ENCODE results near the gene FAT2.
"Not testable (repeated sequence)": the region's sequence is repeated elsewhere in the genome, so short reads cannot be mapped to it uniquely, and the experiment has no call there.

FAT2 gene

DNA sequence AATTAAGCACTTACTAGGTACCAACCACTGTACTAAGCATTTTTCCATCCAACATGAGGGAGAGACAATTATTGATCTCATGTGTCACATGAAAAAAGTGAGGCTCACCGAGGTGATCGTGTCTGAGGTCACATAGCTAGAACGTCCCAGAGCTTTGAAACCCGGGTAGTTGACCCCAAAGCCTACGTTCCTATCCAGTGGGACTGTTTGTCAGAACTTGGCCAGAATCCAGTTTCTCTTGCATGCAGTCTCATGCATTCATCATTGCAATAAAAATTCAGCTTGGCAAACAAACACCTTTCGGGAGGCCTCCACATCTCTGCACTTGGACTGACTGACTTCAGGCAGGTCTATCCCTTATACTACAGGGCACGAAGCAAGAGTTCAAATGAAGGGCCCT lies 23.4 kb upstream of the FAT2 start:
- DNase-seq (ENCODE audit: low read depth): no peak

DNA sequence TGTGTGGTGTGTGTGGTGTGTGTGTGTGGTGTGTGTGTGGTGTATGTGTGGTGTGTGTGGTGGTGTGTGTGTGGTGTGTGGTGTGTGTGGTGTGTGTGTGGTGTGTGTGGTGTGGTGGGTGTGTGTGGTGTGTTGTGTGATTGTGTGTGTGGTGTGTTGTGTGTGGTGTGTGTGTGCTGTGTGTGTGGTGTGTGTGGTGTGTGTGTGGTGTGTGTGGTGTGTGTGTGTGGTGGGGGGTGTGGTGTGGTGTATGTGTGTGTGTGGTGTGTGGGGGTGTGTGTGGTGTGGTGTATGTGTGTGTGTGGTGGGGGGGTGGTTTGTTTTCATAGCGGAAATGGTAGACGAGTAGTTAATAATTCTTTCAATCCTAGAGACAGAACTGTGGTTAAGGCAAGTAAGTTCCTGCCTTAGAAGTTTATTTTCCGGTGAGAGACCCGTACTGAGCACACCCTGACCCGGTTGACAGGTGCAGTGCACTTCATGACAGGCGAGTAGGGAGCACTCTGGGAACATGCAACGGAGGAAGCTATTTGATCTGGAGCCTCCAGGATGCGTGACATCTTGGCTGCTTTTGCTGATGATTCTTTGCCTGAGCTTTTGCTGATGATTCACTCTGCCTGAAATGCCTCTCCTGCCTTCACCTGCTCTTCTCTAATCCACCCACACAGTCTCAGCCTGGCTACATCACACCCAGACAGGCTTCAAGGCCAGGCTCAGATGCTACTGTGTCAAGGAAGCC lies 21.7 kb upstream of the FAT2 start:
- no peak for DNase-seq (ENCODE audit: low read depth)

DNA sequence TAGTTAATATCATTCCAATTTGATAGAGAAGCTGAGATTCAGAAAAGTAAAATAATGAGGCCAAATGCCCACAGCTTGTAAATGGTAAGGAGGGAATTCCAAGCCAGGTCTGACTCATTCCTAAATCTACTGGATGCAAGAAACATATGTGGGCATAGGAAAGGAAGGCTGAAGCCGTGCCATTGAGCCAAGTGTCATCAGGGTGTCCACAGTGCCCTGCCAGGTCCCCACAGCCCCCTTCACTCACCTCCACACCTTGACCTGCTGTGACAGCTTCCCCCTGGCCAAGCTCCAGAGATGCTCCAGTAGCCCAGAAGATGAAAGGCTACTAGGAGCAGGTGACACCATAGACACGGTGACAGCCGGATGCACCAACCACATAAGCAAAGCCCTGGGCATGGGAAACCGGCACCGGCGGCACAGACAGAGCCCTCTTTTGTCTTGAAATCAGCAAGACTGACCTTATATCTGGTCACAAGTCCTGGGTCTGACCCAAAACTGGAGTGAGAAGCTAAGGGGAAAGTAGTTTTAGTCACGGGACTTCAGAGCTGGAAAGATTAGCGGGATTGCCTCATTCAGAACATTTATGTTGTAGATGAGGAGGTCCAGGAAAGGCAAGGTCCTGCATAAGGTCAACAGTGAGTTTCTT lies 20.1 kb upstream of the FAT2 start:
- no peak for DNase-seq (ENCODE audit: low read depth)

DNA sequence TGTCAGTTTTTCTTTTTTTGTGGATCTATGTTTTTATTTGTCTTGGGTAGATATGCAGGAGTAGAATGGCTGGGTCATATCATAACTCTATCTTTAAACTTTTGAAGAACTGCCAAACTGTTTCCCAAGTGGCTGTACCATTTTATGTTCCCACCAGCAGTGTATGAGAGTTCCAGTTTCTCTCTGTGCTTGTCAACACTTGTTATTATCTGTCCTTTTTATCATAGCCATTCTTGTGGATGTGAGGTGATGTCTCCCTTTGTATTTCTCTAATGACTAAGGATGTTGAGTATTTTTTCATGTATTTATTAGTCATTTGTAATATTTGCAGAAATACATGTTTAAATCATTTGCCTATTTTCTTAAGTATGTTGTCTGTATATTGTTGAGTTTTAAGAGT lies 17.4 kb upstream of the FAT2 start:
- DNase-seq (ENCODE audit: low read depth): no peak

DNA sequence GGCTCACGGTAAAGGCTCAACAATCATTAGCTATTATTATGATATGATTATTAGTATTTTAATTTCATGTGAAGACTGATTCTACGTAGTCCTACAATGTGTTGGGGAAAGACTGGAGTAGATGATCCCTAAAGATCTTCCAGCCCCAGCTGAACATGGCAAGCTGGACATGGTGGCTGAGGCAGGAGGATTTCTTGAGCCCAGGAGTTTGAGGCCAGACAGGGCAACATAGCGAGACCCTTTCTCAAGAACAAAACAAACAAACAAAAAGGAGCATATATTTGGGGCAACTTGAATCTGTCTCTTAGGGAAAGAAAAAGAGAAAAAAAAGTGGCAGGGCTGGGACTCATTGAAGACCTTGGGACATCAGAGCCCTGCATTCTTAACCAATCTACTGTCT lies 16.2 kb upstream of the FAT2 start:
- DNase-seq (ENCODE audit: low read depth): no peak

DNA sequence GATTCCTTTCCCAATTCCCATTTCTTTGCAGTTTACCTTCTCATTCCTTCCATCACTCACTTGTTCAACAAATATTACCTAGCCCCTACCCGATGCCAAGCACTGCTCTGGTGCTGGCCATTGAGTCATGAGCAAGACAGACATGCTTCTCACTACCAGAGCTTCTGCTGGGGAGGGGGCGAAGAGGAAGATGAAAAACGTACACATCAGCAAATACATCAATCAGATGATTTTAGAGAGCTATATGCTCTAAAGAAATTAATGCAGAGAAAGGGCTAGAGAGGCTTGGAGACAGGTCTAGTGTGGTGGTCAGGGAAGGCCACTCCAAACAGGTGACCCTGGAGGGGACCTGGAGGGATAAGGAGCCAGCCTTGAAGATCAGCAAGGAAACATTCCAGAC lies 14.4 kb upstream of the FAT2 start:
- no peak for DNase-seq (ENCODE audit: low read depth)

DNA sequence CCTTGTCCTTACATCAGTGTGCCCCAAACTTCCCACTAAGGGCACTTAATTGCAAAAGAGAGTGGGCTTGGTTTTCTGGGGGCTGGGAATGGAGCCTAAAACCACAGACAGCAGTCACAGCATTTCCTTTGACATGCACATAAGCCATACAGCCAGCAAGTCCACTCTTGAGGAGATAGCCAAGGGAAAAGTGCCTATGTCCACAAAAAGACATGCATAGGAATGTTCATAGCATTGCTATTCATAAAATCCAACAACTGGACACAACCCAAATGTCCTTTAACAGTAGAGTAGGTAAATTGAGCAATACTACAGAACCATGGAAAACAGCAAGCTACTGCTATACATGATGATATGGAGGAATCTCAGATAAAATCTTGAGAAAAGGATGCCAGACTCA lies 11.7 kb upstream of the FAT2 start:
- no peak for DNase-seq (ENCODE audit: low read depth)

DNA sequence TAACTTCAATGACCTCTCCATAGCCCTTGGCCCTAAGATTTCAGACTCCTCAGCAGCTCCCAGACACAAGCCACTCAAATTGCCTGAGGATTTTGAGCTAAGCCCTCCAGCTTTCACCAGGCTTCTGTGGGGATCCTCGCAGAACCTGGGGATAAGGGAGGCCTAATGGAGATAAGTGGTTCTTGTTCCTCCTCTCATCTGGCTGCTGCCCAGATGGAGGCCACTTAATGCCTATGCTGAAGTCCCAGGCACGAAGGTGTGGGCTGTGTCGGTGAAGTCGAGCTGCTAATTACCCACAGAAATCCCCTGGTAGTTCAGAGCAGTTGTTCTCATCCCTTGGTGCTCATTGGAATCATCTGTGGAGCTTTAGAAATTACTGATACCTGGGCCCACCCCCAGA lies 10.3 kb upstream of the FAT2 start:
- no peak for DNase-seq (ENCODE audit: low read depth)

DNA sequence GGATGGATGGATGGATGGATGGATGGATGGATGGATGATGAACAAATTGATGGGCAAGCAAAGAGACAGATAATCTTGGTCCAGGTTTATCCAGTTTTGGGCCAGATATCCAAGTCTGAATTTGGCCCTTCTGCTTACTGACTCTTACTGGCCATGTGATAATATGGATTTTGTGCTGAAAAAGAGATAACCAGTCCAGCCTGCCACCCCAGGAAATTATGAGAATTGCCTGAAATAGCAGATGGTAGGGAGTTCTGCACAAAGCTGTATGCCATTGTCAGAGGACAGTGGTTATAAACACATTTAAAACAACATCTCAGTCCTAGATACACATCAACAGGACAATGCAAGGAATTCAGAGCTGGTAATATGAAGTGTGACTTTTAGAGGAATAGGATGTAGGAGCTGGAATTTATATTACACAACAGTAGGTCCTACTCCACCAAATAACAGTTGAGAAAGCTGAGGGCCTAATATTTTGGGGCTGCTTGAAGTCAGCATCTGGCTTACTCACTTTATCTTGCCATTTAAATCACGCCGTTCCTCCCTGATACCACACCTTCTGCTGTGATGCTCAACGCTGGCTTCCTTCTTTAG lies 9.0 kb upstream of the FAT2 start:
- no peak for DNase-seq (ENCODE audit: low read depth)

DNA sequence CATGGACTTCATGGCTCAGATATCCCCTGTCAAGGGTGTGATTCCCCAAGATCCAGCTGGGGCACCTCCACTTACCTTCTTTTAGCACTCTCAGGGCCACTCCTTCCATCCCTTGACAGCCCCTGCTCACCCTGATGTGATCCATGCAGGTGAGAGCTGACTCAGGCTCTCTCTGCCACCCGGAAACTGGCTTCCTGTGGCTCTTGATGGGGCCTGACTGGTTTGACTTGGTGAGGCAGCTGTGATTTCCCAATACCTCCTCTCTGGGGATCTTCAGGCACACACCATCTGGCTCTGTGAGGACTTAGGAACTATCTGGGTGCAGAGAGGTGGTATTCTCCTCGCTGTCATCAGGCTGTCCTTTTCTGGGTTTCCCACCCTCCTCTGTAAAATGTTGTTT lies 7.9 kb upstream of the FAT2 start:
- DNase-seq (ENCODE audit: low read depth): no peak

DNA sequence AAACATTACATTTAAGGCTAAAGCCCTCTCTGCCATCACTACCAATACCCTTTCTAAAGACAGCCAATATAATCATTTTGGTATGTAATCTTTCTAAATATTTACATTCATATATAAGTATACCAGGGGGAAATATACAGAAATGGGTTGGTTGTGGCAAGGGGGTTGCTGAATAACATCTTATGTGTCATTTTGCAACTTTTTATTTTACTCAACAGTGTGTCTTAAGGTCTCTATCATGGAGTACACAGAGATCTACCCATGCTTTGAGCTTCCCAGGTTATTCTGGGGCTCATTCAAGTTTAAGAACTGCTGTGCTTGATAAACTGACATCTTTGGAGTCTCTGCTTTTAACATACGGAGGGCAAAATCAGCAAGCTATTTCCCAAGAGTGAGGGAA lies 7.4 kb upstream of the FAT2 start:
- DNase-seq (ENCODE audit: low read depth): no peak

DNA sequence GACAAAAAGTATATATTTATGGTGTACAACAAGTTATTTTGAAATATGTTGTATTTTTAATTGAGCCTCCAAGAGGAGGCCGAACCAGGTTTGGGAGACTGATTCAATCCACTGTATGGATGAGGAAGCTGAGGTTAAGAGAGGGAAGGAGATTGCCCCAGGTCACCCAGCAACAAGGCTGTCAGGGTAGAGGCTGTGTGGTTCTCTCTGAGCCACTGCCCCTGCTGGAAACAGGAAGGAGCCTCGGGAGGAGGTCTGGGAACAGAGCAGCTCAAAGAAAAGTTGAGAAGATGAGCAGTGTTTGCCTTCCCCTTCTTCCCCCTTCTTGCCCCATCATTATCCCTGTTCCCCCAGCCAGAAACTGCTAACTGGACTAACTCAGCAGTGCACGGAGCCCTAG lies 6.6 kb upstream of the FAT2 start:
- DNase-seq (ENCODE audit: low read depth): no peak

DNA sequence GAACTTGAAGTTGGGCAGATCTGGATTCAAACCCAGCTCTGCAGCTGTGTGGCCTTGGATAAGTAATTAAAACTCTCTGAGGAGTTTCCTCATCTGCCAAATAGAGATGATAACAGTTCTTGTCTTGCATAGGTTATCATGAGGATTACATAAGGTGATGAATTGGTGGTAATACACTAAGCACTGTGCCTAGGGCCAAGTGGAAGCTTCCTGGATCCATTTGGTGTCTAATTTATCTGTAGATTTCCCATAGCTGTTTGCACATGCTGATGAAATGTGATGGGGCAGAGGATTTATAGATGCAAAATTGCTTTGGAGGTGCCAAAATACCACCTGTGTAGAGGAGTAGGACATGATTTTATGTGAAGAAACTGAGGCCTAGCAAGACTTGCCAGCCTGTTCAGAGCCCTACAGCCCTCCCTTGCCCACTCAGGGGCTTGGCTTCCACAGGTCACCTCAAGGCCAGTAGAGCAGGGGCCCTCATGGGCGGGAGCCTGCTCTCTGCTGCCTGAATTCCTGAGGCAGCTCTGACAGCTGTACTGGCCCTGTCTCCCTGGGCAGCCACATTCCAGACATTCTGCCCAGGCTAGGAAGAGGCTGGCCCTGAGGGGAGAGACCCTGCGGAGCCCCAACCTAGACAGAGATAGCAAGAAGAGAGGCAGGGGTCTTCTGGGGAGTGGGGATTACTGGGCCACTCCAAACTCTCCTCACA lies 5.9 kb upstream of the FAT2 start:
- DNase-seq (ENCODE audit: low read depth): no peak

DNA sequence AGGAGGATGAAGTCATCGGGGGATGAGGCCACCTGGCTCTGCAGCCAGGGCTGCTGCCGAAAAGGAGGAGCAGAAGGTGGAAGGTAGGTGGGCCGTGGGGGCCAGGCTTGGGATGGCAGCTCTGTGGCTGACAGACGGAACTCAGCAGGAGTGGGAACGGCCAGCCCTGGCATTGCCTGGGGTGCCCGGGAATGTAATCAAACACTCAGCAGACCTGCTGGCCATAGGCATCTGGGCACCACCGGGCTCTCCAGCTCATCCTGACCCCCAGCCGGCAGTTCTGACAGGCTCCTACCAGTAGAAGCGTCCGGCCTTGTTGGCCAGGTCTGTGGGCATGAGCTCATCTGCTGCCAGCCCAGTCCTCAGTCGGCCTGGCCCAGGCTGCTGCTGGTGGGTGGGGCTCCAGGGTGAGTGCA lies 4.3 kb upstream of the FAT2 start:
- no peak for DNase-seq (ENCODE audit: low read depth)

DNA sequence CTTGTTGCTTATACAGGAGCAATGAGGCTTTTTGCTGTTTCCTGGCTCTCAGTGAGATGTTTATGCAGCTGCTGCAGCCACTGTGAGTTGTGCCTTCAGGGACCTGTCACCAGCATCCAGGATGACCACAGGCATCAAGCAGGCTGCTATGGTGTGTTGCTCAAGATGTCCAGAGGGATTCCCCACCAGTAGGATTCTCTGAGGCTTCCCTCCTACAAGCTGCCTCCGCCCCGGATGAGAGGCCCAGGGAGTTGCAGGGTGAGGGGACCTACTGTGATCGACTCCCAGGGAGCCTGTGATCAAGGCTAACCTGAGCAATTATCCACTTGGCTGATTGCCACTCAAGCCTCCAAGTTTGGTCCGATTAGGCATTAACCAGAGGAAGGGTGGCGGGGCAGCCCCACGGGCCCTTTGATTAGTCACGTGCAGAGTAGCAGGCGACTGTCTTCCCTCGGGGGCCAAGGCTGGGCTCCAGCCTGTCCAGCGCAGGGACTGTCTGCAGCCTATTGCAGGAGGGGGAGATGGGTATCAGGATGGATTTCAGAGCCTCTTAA lies 1.8 kb upstream of the FAT2 start:
- DNase-seq (ENCODE audit: low read depth): no peak

DNA sequence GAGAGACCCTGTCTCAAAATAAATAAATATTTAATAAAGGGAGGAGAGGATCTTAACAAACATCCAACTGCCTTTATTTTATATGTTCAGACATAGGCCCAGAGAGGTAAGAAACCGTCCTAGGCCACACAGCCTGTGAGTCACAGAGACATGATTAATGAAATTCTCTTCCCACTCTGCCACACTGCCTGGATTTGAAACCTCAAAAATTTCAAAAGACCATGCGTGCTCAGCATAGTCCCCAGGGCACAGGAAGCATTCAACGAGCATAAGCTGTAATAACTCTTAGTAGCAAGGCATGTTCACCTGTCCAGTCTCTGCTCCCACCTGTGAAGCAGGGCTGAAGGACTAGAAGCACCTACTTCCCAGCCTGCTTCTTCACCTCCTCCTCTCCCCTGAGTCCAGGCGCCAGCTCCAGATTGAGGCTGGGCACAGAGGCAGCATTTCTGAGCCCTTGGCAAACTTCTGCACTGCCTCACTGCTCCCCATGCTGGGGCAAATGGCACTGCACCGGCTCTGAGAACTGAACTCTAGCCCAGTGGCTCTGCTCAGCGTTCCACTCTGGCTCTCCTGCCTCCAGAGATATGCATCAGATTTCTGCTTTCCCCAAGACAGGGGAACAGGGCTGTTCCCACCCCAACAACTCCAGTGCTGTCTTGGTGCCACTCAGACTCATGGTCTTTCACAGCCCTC lies 1.1 kb downstream of the FAT2 start:
- DNase-seq (ENCODE audit: low read depth): no peak

DNA sequence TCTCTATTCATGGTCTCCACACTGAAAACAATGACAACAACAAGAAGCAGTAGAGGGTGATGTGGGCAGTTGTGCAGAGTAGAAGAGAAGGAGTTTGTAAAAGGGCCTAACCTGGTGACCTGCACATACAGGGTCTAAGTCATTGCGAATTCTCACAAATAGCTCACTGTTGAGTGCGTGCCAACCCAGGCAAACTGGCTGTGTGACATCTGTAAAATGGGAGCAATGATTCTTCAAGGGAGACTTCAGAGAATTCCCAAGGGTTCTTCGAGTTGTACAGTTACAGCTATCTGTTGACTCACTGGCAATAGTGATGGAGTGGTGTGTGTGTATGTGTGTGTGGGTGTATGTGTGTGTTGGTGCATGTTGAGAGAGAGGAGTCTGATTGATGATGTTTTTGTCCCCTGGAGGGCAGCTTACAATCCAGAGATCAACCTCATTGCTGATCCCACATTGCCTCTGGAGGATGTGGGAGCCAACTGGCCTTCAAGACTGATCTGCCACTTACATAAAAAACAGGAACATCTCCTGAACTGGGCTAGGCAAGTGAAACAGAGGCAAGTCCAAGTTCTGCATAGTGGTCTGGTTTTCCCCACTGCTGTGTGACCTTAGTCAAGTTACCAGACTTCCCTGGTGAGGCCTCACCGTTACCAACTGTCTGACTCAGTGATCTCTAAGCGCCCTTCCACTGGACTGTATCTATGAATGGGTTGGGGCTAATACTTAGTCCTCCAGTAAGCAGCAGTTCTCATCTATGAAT lies 3.2 kb downstream of the FAT2 start:
- no peak for DNase-seq (ENCODE audit: low read depth)

DNA sequence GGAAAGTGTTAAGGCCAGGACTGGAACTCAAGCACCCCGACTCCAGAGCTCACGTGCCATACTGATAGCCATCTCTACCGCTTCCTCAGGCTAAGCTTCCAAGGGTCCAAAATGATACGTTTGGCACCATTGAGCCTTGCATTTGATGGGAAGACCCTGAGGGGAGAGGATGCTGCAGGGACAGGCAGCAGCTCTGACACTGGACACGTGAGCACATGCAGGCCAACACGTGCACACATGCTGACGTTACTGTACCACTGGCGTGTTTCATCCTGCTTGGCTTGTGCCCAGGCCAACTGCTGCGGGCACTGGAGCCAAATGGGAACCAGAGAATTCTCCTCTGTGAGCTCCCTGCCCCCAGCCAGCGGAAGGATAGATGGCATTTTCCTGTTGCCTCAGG lies 5.2 kb downstream of the FAT2 start:
- peak; percentile 45 for DNase-seq (ENCODE audit: low read depth)

DNA sequence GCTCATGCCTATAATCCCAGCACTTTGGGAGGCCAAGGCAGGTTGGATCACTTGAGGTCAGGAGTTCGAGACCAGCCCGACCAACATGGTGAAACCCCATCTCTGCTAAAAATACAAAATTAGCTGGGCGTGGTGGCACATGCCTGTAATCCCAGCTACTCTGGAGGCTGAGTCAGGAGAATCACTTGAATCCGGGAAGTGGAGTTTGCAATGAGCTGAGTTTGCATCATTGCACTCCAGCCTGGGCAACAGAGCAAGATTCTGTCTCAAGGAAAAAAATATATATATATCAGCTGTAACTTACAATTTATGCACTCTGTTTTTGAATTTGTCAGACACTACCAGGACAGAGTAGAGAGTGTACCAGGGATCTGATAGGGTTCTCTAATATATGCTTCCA lies 5.8 kb downstream of the FAT2 start:
- DNase-seq (ENCODE audit: low read depth): not testable (repeated sequence)

DNA sequence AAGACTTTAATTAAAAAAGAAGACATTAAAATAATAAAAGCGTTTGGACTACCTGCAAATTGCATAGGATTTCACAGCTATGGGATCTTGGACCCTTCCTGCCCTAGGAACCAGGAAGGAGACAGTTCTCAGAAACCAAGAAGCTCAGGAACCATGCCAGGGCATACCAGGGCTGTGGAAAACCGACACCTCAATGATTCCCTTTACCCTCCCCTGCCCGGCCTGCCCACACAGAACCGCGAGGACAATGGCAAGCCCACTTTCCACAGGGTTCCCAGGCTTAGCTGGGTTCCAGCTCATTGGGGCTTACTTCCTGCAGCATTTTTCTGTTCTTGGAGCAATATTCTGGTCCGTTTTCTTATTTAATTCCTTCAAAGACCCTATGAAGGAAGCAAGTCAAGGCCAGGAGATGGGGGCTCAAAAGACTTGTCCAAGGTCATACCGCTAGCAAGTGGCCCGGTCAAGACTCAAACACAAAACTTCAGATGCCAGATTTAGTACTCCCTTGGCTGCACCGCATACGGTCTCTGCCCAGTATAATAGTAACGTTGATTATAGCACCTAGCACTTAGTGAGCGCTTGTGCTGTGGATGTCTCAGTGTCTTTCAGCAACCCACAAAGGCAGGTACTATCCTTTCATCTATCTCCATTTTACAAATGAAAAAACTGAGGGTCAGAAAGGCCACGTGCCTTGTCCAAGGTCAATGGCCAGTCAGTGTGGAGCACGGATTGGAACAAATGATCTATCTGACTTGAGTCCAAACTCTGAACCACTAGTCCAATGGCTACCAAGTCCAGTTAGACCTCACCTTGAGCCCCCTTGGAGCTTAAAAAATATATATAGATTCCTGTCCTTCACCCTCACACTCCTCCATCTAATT lies 6.8 kb downstream of the FAT2 start:
- no peak for DNase-seq (ENCODE audit: low read depth)
